ENCODE measurements around the gene SLC38A10.
"Not testable (repeated sequence)": the region's sequence is repeated elsewhere in the genome, so short reads cannot be mapped to it uniquely, and the experiment has no call there.

The SLC38A10 gene

DNA sequence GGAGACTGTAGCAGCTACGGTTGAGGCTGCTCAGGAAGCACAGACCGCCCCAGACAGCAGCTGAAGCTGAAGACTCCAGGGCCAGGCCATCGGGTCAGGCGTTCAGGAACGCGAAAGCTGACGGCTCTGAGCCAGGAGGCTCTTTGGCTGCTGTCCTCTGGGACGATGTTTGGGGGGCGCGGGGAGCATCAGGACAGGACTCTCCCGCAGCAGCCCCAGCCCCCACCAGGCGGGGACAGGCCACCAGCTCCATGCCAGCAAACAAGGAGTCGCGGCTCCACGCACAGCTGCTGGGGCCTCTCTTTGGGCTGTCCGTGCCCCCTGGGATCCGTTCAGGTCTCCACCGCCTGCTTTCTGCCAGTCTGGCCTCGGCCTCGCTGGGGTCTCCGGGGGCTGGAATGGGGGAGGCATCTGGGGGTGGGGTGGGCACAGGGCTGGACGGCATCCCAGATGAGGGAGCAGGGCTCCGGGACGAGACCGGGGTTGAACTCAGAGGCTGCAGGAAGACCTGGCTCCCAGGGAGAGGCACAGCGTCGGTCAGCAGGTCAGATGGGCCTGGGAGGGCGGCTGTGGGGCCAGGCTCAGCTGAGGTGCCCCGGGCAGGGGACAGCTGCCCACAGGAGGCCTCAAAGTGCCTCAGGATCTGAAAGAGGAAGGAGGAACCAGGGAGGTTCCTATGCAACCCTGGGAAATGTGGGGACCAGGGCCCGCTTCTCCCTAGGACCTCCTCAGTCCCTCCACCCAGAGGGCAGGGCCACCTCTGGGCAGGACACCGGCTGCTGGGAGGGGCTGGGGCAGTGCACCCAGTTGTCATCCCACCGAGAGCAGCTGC lies 66.1 kb downstream of the SLC38A10 start:
- no peak for DNase-seq (ENCODE audit: low read depth)

DNA sequence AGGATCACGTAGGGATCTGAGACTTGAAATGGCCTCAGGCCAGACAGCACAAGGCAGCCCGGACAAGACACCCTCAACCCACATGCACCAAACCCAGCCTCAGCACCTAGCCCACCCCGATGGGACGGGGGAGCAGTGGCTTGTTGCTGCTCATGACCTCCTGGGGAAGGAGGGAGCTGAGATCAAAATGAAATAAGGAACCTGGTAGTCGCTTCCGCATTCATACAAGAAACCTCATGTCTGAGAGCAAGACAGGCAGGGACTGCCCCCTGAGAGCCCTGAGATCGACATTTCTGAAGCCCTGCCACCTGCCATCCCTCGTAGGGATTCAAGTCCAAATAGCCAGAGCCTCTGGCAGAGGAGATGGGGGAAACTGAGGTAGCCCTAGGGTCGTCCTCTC lies 66.7 kb downstream of the SLC38A10 start:
- DNase-seq (ENCODE audit: low read depth): no peak

DNA sequence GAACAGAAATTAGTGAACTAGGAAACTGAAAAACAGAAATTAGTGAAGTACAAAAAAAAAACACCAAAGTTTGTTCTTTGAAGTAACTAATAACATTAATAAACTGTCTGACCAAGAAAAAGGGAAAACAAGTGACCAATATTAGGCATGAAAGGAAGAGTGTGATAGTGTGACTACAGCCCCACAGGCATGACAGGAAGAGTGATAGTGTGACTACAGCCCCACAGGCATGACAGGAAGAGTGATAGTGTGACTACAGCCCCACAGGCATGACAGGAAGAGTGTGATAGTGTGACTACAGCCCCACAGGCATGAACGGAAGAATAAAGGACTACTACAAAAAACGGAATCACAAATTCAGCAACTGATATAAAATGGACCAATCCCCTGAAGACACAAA lies 67.5 kb downstream of the SLC38A10 start:
- not testable (repeated sequence) for DNase-seq (ENCODE audit: low read depth)

GRCh38 chr17:81223762-81224130 lies 71.4 kb downstream of the SLC38A10 start:
- no peak for DNase-seq (ENCODE audit: low read depth)

DNA sequence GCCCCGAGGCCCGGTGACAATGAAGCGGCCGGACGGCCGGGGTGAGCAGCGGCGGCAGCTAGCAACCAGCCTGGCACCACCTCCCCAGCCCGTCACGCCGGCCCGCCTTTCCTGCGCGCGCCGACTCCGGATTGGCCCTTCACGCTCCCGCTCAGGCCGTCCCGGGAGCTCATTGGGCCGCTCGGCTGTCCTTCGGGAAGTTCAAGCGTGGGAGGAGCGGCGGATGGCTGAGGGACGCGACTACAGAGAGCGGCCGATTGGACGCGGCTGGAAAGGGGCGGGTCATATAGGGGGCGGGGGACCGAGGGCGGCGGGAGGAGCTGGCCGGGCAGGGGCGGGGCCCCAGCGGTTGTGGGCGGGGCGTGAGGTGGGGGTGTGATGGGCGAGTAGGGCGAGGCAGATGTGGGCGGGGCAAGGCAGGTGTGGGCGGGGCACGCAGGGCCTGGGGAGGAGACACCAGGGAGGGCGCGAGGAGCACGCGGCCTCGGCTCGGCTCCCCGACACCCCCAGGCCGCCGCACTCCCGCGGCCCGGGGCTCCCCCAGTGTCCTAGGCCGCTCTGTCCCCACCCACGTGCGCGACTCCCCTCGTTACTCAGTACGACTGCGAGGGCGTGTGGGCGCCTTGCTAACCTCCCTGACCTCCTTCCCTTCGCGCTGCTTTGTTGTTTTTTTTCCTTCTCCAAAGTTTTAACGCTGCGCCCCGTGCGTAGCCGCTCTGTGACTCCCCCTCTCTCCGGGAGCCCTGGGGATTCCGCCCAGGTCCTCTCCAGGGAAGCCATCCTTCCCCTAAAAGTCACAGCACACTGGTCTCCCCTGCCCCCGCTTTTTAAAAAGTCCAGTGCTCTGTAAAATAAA lies 72.0 kb downstream of the SLC38A10 start, which contains the start of gene CEP131:
Gene CEP131, minus strand, starts transcription at position 60 of the 856 bp plus-strand sequence. CDS start 2,909 bp downstream, outside the sequence.
- peak; percentile 75 for DNase-seq (ENCODE audit: low read depth)

DNA sequence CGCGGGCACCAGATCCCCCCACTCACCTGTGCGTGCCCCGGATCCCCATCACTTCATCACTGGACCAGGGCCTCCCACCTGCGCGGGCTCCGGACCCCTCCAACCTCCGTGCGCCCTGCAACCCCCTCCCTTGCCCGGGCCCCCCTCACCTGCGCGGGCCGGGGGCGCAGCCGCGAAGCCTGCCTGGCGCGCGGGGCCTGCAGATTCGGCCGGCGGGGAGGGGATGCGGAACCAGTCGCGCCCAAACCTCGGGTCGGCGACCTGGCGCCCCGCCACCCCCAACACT lies 72.5 kb downstream of the SLC38A10 start:
- no peak for DNase-seq (ENCODE audit: low read depth)

GRCh38 chr17:81221842-81222619 lies 73.1 kb downstream of the SLC38A10 start:
- DNase-seq (ENCODE audit: low read depth): no peak

GRCh38 chr17:81221371-81221841 lies 73.7 kb downstream of the SLC38A10 start:
- no peak for DNase-seq (ENCODE audit: low read depth)

DNA sequence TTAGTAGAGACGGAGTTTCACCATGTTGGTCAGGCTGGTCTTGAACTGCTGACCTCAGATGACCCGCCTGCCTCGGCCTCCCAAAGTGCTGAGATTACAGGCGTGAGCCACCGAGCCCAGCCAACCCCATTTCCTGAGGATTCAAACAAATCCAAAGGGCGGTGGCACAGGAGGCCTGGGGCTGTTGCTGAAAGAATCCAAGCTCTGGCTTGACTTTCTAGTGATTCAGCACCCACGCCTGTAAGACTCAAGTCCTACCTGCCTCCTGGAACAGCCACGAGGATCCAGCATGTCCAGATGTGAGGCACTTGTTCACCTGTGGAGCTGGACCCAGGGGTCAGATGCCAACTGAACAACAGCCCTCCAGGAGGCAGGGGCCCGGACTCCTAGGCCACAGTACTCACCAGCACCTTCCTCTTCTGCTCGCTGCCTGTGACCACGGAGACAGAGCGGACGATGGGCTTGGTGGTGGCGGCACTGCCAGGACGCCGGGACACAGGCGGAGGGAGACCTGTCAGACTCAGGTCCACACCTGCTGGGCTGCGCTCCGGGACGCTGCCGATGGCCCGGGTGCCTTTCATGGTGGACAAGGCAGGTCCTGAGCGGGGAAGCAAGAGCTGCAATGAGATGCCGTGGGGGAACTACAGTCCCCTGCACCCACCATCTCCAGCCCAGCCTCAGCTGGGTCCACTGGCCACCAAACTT lies 75.5 kb downstream of the SLC38A10 start:
- no peak for DNase-seq (ENCODE audit: low read depth)

GRCh38 chr17:81218991-81219390 lies 76.1 kb downstream of the SLC38A10 start:
- DNase-seq (ENCODE audit: low read depth): no peak

DNA sequence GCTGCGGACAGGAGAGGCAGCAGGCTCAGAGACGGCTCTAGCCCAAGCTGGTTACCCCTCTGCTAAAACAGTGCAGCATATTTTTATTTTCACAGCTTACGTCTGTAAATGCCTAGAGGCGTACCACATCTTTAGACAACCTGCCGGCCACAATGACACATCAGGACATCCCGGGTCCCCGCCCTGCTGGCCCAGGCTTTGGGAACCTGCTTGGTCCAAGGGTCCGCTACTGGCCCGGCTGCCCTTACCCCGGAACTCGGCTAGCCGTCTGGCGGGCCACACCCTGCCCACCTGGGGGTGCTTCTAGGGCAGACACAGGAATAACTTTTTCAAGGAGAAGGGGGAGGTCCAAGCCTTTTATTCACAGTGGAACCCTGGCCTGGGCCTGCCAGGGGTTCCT lies 76.6 kb downstream of the SLC38A10 start:
- no peak for DNase-seq (ENCODE audit: low read depth)

DNA sequence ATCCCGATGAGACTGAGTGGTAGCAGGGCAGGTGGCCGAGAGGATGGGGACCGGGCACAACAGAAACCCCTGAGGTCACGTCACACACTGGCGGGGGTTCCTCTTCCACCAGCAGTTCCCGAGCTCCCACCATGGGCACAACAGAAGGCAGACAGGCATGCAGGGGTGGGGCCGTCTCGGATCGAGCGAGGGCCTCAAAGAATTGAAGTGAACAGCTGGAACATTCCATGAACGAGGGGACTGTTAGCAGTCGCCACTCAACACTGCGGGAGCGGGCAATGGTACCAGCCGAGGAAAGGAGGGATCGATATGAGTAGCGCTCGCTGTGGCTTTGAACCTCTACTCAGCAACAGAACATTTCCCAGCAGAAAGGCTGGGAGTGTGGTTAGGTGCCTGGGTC lies 77.6 kb downstream of the SLC38A10 start:
- no peak for DNase-seq (ENCODE audit: low read depth)

DNA sequence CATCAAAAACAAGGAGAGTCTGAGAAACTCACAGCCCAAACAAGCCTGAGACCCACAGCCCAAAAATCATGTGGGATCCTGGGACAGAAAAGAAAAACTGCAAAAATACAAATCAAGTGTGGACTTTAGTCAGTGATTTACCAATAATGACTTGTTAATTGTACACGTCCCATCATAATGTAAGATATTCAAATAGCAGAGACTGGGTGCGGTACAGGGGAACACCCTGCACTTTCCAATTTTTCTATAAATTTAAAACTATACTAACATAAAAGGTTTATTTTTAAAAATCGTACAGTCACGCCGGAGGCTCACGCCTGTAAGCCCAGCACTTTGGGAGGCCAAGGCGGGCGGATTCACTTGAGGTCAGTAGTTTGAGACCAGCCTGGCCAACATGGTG lies 81.1 kb downstream of the SLC38A10 start:
- DNase-seq (ENCODE audit: low read depth): no peak

DNA sequence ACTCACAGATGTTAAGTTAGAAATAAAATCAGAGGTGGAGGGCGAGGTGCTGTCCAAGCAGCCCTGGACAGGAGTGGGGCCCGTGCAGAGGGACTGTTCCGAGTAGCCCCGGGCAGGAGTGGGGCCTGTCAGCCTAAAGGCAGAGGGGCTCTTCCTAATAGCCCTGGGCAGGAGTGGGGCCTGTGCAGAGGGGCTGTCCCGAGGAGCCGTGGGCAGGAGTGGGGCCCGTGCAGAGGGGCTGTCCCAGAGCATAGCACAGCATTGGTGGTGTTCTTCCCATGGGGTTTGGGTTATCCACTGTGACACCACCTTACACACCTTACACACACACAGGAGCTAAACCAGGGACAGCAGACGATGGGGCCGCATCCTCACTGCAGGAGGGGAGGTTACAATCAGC lies 82.7 kb downstream of the SLC38A10 start:
- no peak for DNase-seq (ENCODE audit: low read depth)

DNA sequence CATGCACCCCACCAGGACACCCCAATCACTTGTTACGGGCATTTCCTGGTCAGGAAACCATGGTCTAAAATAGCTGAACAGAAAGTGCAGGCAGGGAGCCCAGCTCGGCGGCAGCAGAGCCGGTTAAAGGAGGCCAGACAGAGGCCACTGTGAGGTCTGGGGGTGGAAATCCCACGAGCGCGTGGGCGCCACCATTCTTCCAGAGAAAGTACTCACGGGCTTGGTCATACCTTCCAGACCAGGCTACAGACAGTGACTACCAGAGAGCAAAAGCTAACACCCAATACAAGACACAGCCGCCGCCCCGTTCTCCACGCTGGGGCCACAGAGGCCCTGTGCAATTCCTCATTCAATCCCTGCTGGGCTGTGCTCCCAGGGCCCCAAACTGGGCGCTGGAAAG lies 84.2 kb downstream of the SLC38A10 start:
- no peak for DNase-seq (ENCODE audit: low read depth)

DNA sequence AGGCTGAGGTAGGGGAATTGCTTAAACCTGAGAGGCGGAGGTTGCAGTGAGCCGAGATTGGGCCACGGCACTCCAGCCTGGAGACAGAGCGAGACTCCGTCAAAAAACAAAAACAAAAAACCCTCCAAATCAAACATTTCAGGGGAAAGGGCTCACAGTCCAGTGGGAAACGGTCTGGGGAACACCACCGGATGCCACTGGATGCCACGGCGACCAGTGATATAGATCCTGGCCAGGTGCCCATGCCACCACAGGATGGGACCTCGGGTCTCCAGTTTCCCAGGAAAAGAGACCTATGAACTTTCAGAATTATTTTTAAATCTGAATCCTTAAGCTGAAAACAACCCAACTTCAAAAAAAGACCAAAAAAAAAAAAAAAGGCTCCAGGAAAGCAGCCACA lies 84.6 kb downstream of the SLC38A10 start:
- DNase-seq (ENCODE audit: low read depth): no peak

- DNase-seq (ENCODE audit: low read depth): no peak
These were observed 86.0 kb downstream of the SLC38A10 start for GRCh38 chr17:81209141-81209540.

GRCh38 chr17:81208651-81209050 lies 86.5 kb downstream of the SLC38A10 start:
- DNase-seq (ENCODE audit: low read depth): no peak

- DNase-seq (ENCODE audit: low read depth): no peak
These were observed 87.2 kb downstream of the SLC38A10 start for GRCh38 chr17:81207610-81208581.

- no peak for DNase-seq (ENCODE audit: low read depth)
These were observed 88.5 kb downstream of the SLC38A10 start for GRCh38 chr17:81206657-81207056.

DNA sequence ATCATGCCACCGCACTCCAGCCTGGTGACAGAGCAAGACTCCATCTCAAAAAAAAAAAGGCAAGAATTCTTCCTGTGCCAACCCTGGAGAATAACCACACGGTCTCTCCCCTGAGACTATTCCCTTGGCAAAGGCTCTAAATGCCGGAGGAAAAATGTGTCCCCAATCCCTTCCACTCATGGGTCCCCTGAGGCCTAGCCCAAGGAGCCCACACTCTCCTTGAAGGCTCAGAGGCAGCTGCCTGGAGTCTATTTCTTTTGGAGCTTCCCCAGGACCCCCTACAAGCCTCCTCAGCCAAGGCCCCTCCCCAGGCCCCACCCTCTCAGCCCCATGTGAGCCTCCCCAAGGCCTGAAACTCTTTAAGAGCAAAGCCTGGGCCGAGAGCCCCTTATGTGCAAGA lies 88.9 kb downstream of the SLC38A10 start:
- no peak for DNase-seq (ENCODE audit: low read depth)

Measured in HS-27A (cell line).